Fibroblast of mammary gland (primary cell): ENCODE data around the gene IL17REL.
"Not testable (repeated sequence)": the region's sequence is repeated elsewhere in the genome, so short reads cannot be mapped to it uniquely, and the experiment has no call there.

ENCODE experiments used
- DNase-seq: peaks from one replicate; pipeline ENCODE4 v3.0.0-alpha.2; 2010; ENCODE audit warnings: low read depth
- H3K4me3 ChIP-seq: 2 replicates; pipeline ENCODE4 v1.5.1; 2011; ENCODE audit warnings: low read depth, mild to moderate bottlenecking, low read length, moderate library complexity; ENCODE audit not compliant: control insufficient read depth
- CTCF ChIP-seq: conservative IDR thresholded peaks from 2 replicates; pipeline ENCODE4 v1.5.1; 2011; ENCODE audit warnings: low read depth, low read length, inconsistent platforms; ENCODE audit not compliant: control insufficient read depth, insufficient read depth

The IL17REL gene

GRCh38 chr22:49948116-49948957 is 64.2 kb downstream of the IL17REL start:
- TF ChIP-seq CTCF, result no peak
- no peak overlapping the region for H3K4me3 ChIP-seq
- DNase-seq, result no peak

GRCh38 chr22:49947296-49947622 is 65.3 kb downstream of the IL17REL start:
- no peak overlapping the region for H3K4me3 ChIP-seq
- no peak for TF ChIP-seq CTCF
- no peak for DNase-seq

- no peak for TF ChIP-seq CTCF
- no peak overlapping the region for H3K4me3 ChIP-seq
- no peak for DNase-seq
Observed at GRCh38 chr22:49946612-49947295, 65.8 kb downstream of the IL17REL start.

GRCh38 chr22:49945042-49945794 is 67.3 kb downstream of the IL17REL start:
- not testable (repeated sequence) for DNase-seq, H3K4me3 ChIP-seq
